ENCODE results near the gene SLC9A9.
"Not testable (repeated sequence)": the region's sequence is repeated elsewhere in the genome, so short reads cannot be mapped to it uniquely, and the experiment has no call there.

The SLC9A9 gene

DNA sequence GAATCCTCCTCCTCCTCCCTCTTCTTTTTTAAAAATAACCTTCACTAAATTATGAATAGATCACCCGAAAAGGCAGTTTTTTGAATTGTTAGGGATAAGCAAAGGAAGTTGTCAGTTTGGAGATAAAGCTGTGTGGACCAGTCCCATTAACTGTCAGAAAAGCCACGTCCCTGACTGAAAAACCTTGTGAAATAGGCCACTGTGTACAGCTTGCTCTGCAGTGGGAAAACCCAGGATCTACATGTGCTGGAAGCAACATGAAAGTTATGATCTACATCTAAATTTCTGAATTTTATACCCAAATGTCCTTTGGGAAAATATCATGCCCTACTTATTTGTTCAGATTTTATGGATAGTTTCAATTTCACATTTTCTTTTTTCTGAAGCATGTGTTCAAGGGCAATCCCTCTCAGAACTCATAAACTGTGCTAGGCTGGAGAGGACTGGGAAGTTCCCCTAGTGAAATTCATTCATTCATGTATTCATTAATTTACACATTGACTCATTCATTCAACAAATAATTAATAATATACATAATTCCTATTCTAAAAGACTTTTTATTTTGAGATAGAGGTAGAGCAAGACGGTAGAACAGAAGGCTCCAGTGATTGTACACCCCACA is 149.5 kb downstream of the SLC9A9 start:
- TF ChIP-seq, protein P1, sequence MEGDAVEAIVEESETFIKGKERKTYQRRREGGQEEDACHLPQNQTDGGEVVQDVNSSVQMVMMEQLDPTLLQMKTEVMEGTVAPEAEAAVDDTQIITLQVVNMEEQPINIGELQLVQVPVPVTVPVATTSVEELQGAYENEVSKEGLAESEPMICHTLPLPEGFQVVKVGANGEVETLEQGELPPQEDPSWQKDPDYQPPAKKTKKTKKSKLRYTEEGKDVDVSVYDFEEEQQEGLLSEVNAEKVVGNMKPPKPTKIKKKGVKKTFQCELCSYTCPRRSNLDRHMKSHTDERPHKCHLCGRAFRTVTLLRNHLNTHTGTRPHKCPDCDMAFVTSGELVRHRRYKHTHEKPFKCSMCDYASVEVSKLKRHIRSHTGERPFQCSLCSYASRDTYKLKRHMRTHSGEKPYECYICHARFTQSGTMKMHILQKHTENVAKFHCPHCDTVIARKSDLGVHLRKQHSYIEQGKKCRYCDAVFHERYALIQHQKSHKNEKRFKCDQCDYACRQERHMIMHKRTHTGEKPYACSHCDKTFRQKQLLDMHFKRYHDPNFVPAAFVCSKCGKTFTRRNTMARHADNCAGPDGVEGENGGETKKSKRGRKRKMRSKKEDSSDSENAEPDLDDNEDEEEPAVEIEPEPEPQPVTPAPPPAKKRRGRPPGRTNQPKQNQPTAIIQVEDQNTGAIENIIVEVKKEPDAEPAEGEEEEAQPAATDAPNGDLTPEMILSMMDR (IDR thresholded peaks at IDR 0.05; ENCODE audit: low read depth, low read length, missing control alignments), result no peak
- Histone ChIP-seq H3K4me3 (ENCODE audit: low read depth, low read length) (no peak overlapping the region), H3K27me3 (replicated peaks) (no peaks in the 10 kb centered on the region), H3K27ac (no peak overlapping the region), H3K36me3 (replicated peaks) (no peaks in the 10 kb centered on the region)
- DNase-seq, result no peak
- in situ Hi-C loops (cut with HindIII; ENCODE audit: low pct_ligation_motif_present, low sequenced_read_pairs), result no loop called here

DNA sequence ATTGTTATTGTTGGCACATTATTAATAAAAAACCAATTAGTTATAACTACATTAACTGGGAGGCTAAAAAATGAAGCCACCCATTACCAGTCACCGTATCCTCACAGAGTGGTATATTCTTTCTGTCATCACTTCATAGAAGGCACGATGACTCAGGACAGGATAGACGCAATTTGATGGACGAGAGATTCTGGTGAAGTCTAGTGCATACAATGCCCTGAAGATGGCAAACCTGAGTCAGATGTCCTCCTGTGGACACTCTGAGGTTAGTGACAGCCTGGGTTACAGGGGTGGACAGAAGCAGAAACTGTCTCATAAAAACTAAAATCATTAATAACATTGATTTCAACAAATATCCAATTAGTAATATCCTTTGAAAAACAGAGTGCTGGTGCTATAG is 150.3 kb downstream of the SLC9A9 start:
- H3K4me3 ChIP-seq (ENCODE audit: low read depth, low read length), result no peak overlapping the region
- H3K27me3 ChIP-seq (replicated peaks), result no peaks in the 10 kb centered on the region
- in situ Hi-C loops (cut with HindIII; ENCODE audit: low pct_ligation_motif_present, low sequenced_read_pairs), result no loop called here
- TF ChIP-seq, protein P1 (IDR thresholded peaks at IDR 0.05; ENCODE audit: low read depth, low read length, missing control alignments), result no peak
- no peak overlapping the region for H3K27ac ChIP-seq
- H3K36me3 ChIP-seq (replicated peaks), result no peaks in the 10 kb centered on the region
- DNase-seq, result no peak

DNA sequence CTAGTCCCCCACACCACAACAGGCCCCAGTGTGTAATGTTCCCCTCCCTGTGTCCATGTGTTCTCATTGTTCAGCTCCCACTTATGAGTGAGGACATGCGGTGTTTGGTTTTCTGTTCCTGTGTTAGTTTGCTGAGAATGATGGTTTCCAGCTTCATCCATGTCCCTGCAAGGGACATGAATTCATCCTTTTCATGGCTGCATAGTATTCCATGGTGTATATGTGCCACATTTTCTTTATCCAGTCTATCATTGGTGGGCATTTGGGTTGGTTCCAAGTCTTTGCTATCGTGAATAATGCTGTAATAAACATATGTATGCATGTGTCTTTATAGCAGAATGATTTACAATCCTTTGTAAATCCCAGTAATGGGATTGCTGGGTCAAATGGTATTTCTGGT is 152.9 kb downstream of the SLC9A9 start:
- H3K36me3 ChIP-seq (replicated peaks); in situ Hi-C loops (cut with HindIII; ENCODE audit: low pct_ligation_motif_present, low sequenced_read_pairs): not testable (repeated sequence)

DNA sequence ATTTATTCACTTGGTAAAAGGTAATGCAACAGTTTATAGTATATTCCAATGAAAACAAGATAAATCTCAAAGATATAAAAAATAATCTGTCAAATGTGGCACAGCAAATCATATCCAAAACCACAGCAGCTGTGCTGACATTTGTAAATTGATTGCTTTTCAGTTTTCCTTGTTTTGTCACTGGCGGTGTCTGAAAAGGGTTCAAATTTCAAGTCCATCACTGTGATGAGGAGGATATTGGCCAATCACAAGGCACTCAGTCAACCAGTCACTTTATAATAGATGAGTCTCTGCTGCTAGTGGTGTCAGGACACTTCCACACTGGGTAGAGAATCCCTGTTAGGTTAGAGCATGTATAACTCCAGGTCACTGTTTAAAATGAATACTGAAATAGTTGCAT is 154.8 kb downstream of the SLC9A9 start:
- no peak for DNase-seq
- TF ChIP-seq, protein P1 (IDR thresholded peaks at IDR 0.05; ENCODE audit: low read depth, low read length, missing control alignments), result no peak
- H3K4me3 ChIP-seq (ENCODE audit: low read depth, low read length), result no peak overlapping the region
- no peaks in the 10 kb centered on the region for H3K36me3 ChIP-seq (replicated peaks)
- no peak overlapping the region for H3K27ac ChIP-seq
- in situ Hi-C loops (cut with HindIII; ENCODE audit: low pct_ligation_motif_present, low sequenced_read_pairs), result no loop called here
- H3K27me3 ChIP-seq (replicated peaks), result no peaks in the 10 kb centered on the region

More for the DNA sequence above, 152.9 kb downstream of the SLC9A9 start:
- H3K27ac ChIP-seq; H3K27me3 ChIP-seq (replicated peaks); H3K4me3 ChIP-seq (ENCODE audit: low read depth, low read length); DNase-seq: not testable (repeated sequence)

DNA sequence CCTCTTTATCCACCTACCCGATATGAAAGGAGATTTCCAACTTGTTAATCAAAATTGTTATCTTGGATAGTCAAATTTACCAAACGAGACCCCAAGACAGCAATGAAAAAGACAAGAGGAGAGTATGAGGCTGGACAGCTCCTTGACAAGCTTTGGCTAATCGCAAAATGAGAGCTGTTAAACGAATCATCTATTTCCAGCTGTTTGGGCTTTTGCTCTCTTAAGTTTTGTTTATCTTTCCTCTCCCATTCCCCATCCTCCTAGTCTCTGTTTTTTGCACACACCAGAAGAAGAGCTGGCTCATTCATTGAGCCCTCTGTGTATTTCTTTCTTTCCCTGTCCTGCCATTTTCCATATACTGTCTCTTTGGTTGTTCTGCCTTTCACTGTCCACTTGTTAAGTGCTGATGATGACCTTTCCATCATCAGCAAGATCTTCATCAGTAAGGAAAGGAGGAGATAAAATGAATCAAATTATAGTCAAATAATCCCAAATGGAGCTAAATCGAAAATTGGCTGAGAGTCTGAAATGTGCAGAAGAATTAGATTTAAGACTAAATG is 161.6 kb downstream of the SLC9A9 start:
- H3K27ac ChIP-seq, result no peak overlapping the region
- no peak for DNase-seq
- no peak overlapping the region for H3K4me3 ChIP-seq (ENCODE audit: low read depth, low read length)
- TF ChIP-seq, protein P1 (IDR thresholded peaks at IDR 0.05; ENCODE audit: low read depth, low read length, missing control alignments), result no peak
- no peaks in the 10 kb centered on the region for H3K27me3 ChIP-seq (replicated peaks)
- H3K36me3 ChIP-seq (replicated peaks), result no peaks in the 10 kb centered on the region
- in situ Hi-C loops (cut with HindIII; ENCODE audit: low pct_ligation_motif_present, low sequenced_read_pairs), result no loop called here

DNA sequence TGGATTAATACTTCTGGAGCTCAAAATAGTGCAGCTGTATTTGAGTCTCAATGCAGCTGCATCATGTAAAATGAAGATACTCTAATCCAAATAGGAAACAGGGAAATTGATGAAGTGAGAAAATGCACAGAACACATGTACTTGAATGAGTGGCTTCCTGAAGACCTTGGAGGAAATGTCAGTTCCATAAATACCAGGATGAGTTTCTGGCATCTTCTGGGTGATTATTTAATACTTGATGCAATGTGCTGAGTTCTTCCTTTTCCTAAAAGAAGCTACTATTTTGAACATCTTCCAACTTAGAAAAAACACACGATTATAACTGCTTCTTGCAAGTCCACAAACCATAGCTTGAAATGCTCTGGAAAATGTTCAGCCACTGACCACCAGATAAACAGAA is 162.8 kb downstream of the SLC9A9 start:
- no peaks in the 10 kb centered on the region for H3K27me3 ChIP-seq (replicated peaks)
- in situ Hi-C loops (cut with HindIII; ENCODE audit: low pct_ligation_motif_present, low sequenced_read_pairs), result no loop called here
- H3K36me3 ChIP-seq (replicated peaks), result no peaks in the 10 kb centered on the region
- no peak for DNase-seq
- TF ChIP-seq, protein P1 (IDR thresholded peaks at IDR 0.05; ENCODE audit: low read depth, low read length, missing control alignments), result no peak
- no peak overlapping the region for H3K4me3 ChIP-seq (ENCODE audit: low read depth, low read length)
- no peak overlapping the region for H3K27ac ChIP-seq
